Measurements from ENCODE around the gene TRMT2A.

The TRMT2A gene

DNA sequence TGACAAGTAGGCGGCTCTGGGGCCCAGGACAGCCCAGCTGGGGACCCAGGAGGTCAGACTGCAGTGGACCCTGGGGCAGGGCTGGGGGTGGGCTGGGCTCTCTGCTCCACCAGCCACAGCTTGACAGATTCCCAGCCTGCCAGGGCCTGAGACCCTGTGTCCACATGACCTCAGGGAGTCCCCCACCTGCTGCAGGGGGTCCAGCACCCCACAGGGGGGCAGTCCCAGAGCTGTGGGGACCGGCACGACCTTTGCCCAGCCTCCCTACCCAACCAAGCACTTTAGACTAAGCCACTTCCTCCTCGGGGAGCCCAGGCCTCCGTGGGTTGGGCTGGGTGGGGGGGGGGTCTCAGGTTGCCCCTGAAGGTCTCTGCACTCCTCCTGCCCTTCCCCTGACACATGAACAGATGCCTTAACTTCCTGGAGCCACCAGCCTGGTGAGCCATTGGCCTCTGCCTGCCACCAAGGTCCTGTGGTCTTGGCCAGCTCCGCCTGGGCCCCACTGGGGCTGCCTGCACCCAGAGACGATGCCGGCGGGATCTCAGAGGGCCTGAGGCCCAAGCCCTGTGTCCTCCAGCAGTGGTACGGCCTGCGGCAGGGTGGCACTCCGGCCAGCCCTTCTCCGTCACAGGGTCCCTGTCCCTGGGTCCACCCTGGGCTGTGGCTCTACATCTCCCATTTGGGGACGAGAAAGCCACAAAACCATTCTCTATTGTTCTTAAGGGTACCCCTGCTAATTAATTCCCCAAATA lies 30.4 kb upstream of the TRMT2A start:
- Histone ChIP-seq H3K4me2 (ENCODE audit: low read length) (no peak overlapping the region), H3K9ac (ENCODE audit: low read depth, low read length) (no peak overlapping the region), H3K4me1 (ENCODE audit: control insufficient read depth, insufficient read depth, low read length) (peaks cover 7% of the 10 kb centered on the region), H3K9me3 (replicated peaks; ENCODE audit: low read length) (no peaks in the 10 kb centered on the region), H3K36me3 (ENCODE audit: insufficient read depth, low read length) (peaks cover 14% of the 10 kb centered on the region), H3K4me3 (ENCODE audit: low read length) (no peak overlapping the region), H3K27me3 (ENCODE audit: control insufficient read depth, insufficient read depth, low read length) (no peaks in the 10 kb centered on the region)

DNA sequence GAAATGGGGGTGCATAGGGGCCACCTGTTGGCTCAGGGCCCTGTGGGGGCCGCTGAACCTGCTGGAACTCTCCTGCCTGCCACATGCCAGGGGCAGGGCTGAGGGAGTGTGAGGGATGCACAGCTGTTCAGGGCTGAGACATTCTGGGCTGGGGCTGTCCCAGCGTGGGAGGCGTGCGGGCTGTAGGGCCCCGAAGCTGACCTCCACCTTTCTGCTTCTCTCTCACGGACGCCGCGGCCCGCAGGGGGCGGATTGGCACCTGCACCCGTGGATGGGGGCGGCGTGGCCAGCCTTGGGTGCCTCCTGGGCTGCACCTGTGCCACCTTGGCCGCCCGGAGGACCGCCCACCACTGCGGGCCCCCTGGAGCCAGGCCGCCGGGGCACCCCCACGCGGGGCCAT lies 29.8 kb upstream of the TRMT2A start:
- H3K4me2 ChIP-seq (ENCODE audit: low read length): no peak overlapping the region
- H3K4me1 ChIP-seq (ENCODE audit: control insufficient read depth, insufficient read depth, low read length): peaks cover 14% of the 10 kb centered on the region
- H3K36me3 ChIP-seq (ENCODE audit: insufficient read depth, low read length): peaks cover 14% of the 10 kb centered on the region
- H3K4me3 ChIP-seq (ENCODE audit: low read length): no peak overlapping the region
- no peak overlapping the region for H3K9ac ChIP-seq (ENCODE audit: low read depth, low read length)
- no peaks in the 10 kb centered on the region for H3K27me3 ChIP-seq (ENCODE audit: control insufficient read depth, insufficient read depth, low read length)
- no peaks in the 10 kb centered on the region for H3K9me3 ChIP-seq (replicated peaks; ENCODE audit: low read length)

DNA sequence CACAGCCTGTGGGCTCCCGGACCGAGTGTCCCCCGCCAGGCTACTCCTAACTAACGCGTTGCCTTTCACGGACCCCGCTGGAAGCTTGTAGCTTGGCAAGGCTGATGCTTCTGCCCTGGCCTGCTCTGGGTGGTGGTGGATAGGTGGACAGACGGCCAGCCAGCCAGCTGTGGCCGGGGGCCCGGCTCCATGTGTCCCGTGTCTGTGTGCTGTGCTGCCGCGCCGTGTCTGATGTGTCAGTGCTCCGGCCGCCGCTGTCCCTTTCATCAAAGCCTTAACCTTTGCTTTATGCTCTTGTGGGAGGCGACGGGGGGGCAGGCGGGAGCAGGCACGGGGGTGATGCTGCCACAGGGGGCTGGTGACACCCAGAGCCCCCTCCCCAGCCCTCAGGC lies 28.8 kb upstream of the TRMT2A start:
- peaks cover 23% of the 10 kb centered on the region for H3K4me1 ChIP-seq (ENCODE audit: control insufficient read depth, insufficient read depth, low read length)
- H3K9ac ChIP-seq (ENCODE audit: low read depth, low read length): no peak overlapping the region
- peaks cover 19% of the 10 kb centered on the region for H3K36me3 ChIP-seq (ENCODE audit: insufficient read depth, low read length)
- H3K4me3 ChIP-seq (ENCODE audit: low read length): no peak overlapping the region
- no peak overlapping the region for H3K4me2 ChIP-seq (ENCODE audit: low read length)
- H3K27me3 ChIP-seq (ENCODE audit: control insufficient read depth, insufficient read depth, low read length): no peaks in the 10 kb centered on the region
- no peaks in the 10 kb centered on the region for H3K9me3 ChIP-seq (replicated peaks; ENCODE audit: low read length)

DNA sequence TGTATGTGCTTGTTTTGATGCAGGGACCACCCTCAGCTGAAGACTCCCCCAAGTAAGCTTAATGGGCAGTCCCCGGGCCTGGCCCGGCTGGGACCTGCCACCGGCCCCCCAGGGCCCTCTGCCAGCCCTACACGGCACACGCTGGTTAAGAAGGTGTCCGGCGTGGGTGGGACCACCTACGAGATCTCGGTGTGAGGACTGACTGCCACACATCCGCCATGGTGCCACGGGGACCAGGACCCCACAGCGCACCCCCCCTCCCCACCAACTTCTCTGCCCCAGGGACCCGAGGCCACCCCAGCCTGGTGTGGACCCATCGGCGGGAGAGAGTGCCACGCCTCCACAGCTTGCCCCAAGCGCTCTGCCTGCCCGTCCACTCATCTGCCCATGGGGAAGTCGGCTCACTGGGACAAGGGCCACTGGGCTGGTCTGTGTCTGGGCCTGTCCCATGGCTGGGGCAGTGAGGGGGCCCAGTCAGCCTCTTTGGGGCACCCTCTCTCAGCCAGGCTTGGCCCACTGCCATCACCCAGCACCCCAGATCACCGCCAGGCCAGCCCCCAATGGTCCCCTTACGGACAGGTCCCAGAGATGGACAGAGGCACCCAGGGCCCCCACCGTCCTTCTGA lies 28.3 kb upstream of the TRMT2A start:
- H3K4me2 ChIP-seq (ENCODE audit: low read length): no peak overlapping the region
- peaks cover 21% of the 10 kb centered on the region for H3K36me3 ChIP-seq (ENCODE audit: insufficient read depth, low read length)
- H3K4me1 ChIP-seq (ENCODE audit: control insufficient read depth, insufficient read depth, low read length): peaks cover 25% of the 10 kb centered on the region
- H3K4me3 ChIP-seq (ENCODE audit: low read length): no peak overlapping the region
- H3K9ac ChIP-seq (ENCODE audit: low read depth, low read length): no peak overlapping the region
- H3K27me3 ChIP-seq (ENCODE audit: control insufficient read depth, insufficient read depth, low read length): no peaks in the 10 kb centered on the region
- H3K9me3 ChIP-seq (replicated peaks; ENCODE audit: low read length): no peaks in the 10 kb centered on the region

DNA sequence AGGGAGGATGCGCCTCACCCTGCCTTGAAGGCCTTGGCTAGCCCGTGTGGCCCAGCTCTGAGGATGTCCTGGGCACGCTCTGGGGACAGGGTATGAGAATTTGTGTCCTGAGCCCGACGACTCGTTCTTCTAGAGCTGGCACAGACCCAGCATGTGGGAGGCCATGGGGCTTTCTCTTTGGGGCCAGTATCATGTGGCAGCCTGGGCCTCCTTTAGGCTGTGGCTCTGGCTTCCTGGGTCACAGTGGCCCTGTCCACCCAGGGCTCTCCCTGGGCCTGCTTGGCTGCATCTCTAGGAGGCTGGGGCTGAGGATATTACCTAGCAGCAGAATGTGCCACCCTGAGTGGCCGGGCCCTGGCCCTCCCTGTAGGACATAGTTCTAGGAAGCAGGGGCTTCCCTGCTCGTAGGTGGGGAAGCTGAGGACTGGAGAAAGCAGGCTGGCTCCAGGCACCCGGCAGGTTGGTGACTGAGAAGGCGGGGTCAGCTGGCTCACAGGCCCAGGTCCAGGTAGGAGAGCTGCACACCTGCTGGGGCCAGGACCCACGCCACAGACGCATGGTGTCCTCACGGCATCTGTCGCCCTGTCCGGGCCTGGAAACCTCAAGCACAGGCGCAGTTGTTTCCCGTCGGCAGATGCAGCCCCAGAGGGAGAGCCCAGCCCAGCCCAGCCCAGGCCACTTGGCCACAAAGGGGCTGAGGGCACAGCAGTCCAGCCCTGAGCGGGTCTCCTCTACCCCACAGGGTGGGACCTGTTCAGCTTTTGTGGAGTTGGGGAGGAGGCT lies 27.0 kb upstream of the TRMT2A start:
- no peak overlapping the region for H3K4me3 ChIP-seq (ENCODE audit: low read length)
- peaks cover 26% of the 10 kb centered on the region for H3K36me3 ChIP-seq (ENCODE audit: insufficient read depth, low read length)

DNA sequence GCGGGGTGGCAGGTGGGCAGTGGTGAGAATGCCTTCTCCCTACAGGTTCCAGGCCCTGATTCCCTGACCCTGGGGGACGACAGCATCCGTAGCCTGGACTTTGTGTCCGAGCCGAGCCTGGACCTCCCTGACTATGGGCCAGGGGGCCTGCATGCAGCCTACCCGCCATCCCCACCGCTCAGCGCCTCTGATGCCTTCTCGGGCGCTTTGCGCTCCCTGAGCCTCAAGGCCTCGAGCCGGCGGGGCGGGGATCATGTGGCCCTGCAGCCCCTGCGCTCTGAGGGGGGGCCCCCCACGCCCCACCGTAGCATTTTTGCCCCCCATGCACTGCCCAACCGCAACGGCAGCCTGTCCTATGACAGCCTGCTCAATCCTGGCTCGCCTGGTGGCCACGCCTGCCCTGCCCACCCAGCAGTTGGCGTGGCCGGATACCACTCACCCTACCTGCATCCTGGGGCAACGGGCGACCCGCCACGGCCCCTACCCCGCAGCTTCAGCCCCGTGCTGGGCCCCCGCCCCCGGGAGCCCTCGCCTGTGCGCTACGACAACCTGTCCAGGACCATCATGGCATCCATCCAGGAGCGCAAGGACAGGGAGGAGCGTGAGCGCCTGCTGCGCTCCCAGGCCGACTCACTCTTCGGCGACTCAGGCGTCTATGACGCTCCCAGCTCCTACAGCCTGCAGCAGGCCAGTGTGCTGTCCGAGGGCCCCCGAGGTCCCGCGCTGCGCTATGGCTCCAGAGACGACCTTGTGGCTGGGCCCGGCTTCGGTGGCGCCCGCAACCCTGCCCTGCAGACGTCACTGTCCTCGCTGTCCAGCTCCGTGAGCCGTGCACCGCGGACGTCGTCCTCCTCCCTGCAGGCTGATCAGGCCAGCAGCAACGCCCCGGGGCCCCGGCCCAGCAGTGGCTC lies 25.9 kb upstream of the TRMT2A start:
- H3K4me2 ChIP-seq (ENCODE audit: low read length): no peak overlapping the region
- peaks cover 26% of the 10 kb centered on the region for H3K36me3 ChIP-seq (ENCODE audit: insufficient read depth, low read length)
- H3K9me3 ChIP-seq (replicated peaks; ENCODE audit: low read length): no peaks in the 10 kb centered on the region
- H3K4me3 ChIP-seq (ENCODE audit: low read length): no peak overlapping the region
- H3K4me1 ChIP-seq (ENCODE audit: control insufficient read depth, insufficient read depth, low read length): peaks cover 32% of the 10 kb centered on the region
- H3K9ac ChIP-seq (ENCODE audit: low read depth, low read length): no peak overlapping the region
- H3K27me3 ChIP-seq (ENCODE audit: control insufficient read depth, insufficient read depth, low read length): no peaks in the 10 kb centered on the region

More for the DNA sequence above, 27.0 kb upstream of the TRMT2A start:
- Histone ChIP-seq H3K4me2 (ENCODE audit: low read length) (no peak overlapping the region), H3K27me3 (ENCODE audit: control insufficient read depth, insufficient read depth, low read length) (no peaks in the 10 kb centered on the region), H3K9ac (ENCODE audit: low read depth, low read length) (no peak overlapping the region), H3K4me1 (ENCODE audit: control insufficient read depth, insufficient read depth, low read length) (peaks cover 25% of the 10 kb centered on the region), H3K9me3 (replicated peaks; ENCODE audit: low read length) (no peaks in the 10 kb centered on the region)

DNA sequence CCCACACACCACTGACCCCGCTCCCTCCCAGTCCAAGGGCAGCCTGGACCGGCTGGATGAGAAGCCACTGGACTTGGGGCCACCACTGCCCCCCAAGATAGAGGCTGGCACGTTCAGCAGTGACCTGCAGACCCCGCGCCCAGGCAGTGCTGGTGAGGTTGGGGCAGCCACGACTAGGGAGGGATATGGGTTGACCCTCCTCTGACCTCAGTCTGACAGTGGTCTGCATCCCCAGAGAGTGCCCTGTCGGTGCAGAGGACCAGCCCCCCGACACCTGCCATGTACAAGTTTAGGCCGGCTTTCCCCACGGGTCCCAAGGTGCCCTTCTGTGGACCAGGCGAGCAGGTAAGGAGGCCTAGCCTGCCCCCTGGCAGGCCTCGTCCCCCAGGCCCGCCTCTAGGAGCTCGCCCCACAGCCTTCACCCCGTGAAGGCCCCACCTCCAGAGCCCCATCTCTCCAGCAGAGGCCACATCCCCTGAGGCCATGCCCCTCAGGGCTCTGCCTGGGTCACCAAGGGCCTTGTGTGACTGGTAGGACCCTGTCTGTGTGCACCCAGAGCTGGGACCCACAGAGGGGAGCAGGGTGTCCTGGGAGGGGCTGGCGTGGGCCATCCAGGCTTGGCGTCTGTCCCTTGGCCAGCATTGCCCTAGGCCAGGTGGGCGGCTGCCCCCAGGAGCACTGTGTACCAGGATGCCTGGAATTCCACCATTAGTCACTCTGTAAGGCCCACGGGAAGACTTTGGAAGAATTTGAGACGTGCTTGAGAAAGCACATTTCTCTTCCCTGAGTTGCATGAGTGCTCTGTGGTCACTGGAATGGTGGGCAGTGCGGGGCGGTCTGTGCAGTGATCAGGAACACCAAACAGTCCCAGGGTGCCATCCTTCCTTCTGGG lies 24.4 kb upstream of the TRMT2A start:
- Histone ChIP-seq H3K9ac (ENCODE audit: low read depth, low read length) (peak overlapping the region; percentile 62), H3K27me3 (ENCODE audit: control insufficient read depth, insufficient read depth, low read length) (no peaks in the 10 kb centered on the region), H3K4me1 (ENCODE audit: control insufficient read depth, insufficient read depth, low read length) (peaks cover 41% of the 10 kb centered on the region), H3K36me3 (ENCODE audit: insufficient read depth, low read length) (peaks cover 26% of the 10 kb centered on the region), H3K4me3 (ENCODE audit: low read length) (peak overlapping the region; percentile 31), H3K9me3 (replicated peaks; ENCODE audit: low read length) (no peaks in the 10 kb centered on the region), H3K4me2 (ENCODE audit: low read length) (peak overlapping the region; percentile 64)

DNA sequence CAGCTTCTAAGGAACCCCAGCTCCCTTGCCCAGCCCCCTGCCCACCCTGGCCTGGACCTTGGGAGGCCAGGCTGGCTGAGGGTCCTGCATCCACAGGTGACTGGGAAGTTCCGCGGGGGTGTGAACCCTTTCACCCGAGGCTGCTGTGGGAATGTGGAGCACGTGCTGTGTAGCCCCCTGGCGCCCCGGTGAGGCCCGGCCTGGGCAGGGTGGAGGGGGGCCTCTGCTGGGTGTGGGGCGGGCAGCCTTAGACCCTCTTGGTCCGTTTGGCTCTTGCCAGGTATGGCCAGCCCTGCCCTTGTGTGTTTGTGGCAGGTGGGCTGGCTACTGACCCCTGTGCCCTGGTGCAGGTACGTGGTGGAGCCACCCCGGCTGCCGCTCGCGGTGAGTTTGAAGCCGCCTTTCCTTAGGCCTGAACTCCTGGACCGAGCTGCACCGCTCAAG lies 23.5 kb upstream of the TRMT2A start:
- no peak overlapping the region for H3K4me3 ChIP-seq (ENCODE audit: low read length)
- no peak overlapping the region for H3K4me2 ChIP-seq (ENCODE audit: low read length)
- H3K9ac ChIP-seq (ENCODE audit: low read depth, low read length): no peak overlapping the region
- H3K27me3 ChIP-seq (ENCODE audit: control insufficient read depth, insufficient read depth, low read length): no peaks in the 10 kb centered on the region
- no peaks in the 10 kb centered on the region for H3K9me3 ChIP-seq (replicated peaks; ENCODE audit: low read length)
- peaks cover 39% of the 10 kb centered on the region for H3K4me1 ChIP-seq (ENCODE audit: control insufficient read depth, insufficient read depth, low read length)
- H3K36me3 ChIP-seq (ENCODE audit: insufficient read depth, low read length): peaks cover 23% of the 10 kb centered on the region

DNA sequence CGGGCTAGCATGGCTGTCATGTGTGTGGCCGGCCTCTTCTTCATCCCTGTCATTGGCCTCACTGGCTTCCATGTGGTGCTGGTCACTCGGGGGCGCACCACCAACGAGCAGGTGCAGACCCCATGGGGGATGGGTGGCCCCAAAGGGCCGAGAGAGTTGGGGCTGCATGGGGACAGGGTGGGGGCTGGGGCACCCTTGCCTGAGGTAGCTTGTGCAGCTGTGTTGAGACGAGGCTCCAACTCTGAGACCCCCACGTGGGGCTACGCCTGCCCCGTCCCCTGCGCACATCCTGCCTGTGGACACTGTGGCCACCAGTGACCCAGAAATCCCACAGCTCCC lies 23.1 kb upstream of the TRMT2A start:
- Histone ChIP-seq H3K27me3 (ENCODE audit: control insufficient read depth, insufficient read depth, low read length) (no peaks in the 10 kb centered on the region), H3K9me3 (replicated peaks; ENCODE audit: low read length) (no peaks in the 10 kb centered on the region), H3K4me1 (ENCODE audit: control insufficient read depth, insufficient read depth, low read length) (peaks cover 39% of the 10 kb centered on the region), H3K4me3 (ENCODE audit: low read length) (no peak overlapping the region), H3K36me3 (ENCODE audit: insufficient read depth, low read length) (peaks cover 18% of the 10 kb centered on the region), H3K4me2 (ENCODE audit: low read length) (no peak overlapping the region), H3K9ac (ENCODE audit: low read depth, low read length) (no peak overlapping the region)

DNA sequence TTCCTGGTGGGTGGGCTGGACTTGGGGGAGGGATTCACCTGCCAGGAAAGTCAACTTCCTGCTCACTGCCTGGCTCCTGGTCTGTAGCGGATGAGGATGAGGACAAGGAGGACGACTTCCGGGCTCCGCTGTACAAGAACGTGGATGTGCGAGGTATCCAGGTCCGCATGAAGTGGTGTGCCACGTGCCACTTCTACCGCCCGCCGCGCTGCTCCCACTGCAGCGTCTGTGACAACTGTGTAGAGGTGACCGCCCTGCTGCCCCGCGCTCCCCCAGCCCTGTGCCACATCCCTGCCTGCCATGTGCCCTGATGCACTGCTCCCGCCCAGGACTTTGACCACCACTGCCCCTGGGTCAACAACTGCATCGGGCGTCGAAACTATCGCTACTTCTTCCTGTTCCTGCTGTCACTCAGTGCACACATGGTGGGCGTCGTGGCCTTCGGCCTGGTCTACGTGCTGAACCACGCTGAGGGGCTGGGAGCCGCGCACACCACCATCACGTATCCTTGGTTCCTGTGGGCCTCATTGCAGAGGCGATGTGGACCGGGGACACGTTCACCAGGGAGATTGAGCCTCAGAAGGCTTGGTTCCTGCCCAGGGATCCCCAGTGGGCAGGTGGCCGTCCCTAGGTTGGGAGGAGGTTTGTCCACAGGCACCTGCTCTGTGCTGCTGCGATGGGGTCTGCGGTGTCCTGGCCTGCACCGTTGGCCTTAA lies 22.5 kb upstream of the TRMT2A start:
- Histone ChIP-seq H3K9me3 (replicated peaks; ENCODE audit: low read length) (no peaks in the 10 kb centered on the region), H3K4me3 (ENCODE audit: low read length) (no peak overlapping the region), H3K27me3 (ENCODE audit: control insufficient read depth, insufficient read depth, low read length) (no peaks in the 10 kb centered on the region), H3K4me2 (ENCODE audit: low read length) (no peak overlapping the region), H3K36me3 (ENCODE audit: insufficient read depth, low read length) (peaks cover 18% of the 10 kb centered on the region), H3K4me1 (ENCODE audit: control insufficient read depth, insufficient read depth, low read length) (peaks cover 39% of the 10 kb centered on the region), H3K9ac (ENCODE audit: low read depth, low read length) (no peak overlapping the region)
